Small intestine (tissue), 4 donors: ENCODE results near the gene RAB27A. TPM values are rescaled to one million over a fixed set of nuclear protein-coding genes. Genes with fewer than 3 reads are reported as not detected.

Source experiments
- polyA plus RNA-seq, 4 donors: library from polyadenylated mRNA; stranded (reverse) in 3 of 4; unstranded in 1 of 4; fragments of 200-250 nt in 3 of 4; fragments of 120-200 nt in 1 of 4; gene quantifications; one replicate each; pipeline versions ENCODE4 v1.2.1 to v1.2.3, GENCODE V29; 2013
- donor health status: healthy with polysubstance abuse.
- donor health status: Bipolar disorder and iron deficiency.
- donor health status: healthy.

RAB27A gene
- polyA plus RNA-seq, 4 donors: 24.8 to 52.3 (median 32.9) TPM

Other genes with a start within 250 kb of the RAB27A start
- 10 to 100 TPM; 42.7 to 79.3 (median 78.3) TPM for gene RSL24D1, start 92.9 kb downstream of the RAB27A start, polyA plus RNA-seq
- gene PIGBOS1, start 29.3 kb upstream of the RAB27A start, polyA plus RNA-seq: 10 to 100 TPM; 18.7 to 23.2 (median 20.8) TPM
- gene PIGB, start 29.4 kb upstream of the RAB27A start, polyA plus RNA-seq: 10 to 100 TPM in 3 of 4 donors, 1 to 10 TPM in 1; 9.7 to 20.1 (median 12.6) TPM
- 10 to 100 TPM in 2 of 4 donors, 1 to 10 TPM in 2; 4.7 to 42.0 (median 16.8) TPM for gene CCPG1, start 118.5 kb upstream of the RAB27A start, polyA plus RNA-seq
- gene PIERCE2, start 118.7 kb upstream of the RAB27A start, polyA plus RNA-seq: 1 to 10 TPM; 1.5 to 6.7 (median 3.0) TPM
- 1 to 10 TPM in 3 of 4 donors, not detected in 1; 1.8 to 2.4 (median 2.1) TPM for gene DNAAF4, start 218.4 kb upstream of the RAB27A start, polyA plus RNA-seq